ENCODE measurements around the gene SLC45A1. TPM values are rescaled to one million over a fixed set of nuclear protein-coding genes. Genes with fewer than 3 reads are reported as not detected.

SLC45A1 gene
- total RNA-seq, 1 donor from 2014 or later: 13.8 TPM

- Histone ChIP-seq H3K27me3 (no peaks in the 10 kb centered on the region), H3K4me3 (no peak overlapping the region), H3K9me3 (no peaks in the 10 kb centered on the region), H3K36me3 (peaks cover 4 to 89% of the 10 kb centered on the region in 2 donors), H3K4me1 (no peaks in the 10 kb centered on the region), H3K27ac (peak overlapping the region; percentile 9)
- TF ChIP-seq POLR2AphosphoS5 (IDR thresholded peaks at IDR 0.05; ENCODE audit: insufficient read depth in 1 of 2, low read depth in 1 of 2) (peak in 1 of 2 donors; percentile 43), POLR2A (IDR thresholded peaks at IDR 0.05) (no peak)
- intact Hi-C loops (cut with DNase I): no loop called here
- no peak for DNase-seq (ENCODE audit: extremely low spot score in 2 of 2)
These were observed 39.6 kb downstream of the SLC45A1 start for GRCh38 chr1:8357329-8358101.

GRCh38 chr1:8358241-8358896, 40.5 kb downstream of the SLC45A1 start:
- Histone ChIP-seq H3K9me3 (no peaks in the 10 kb centered on the region), H3K4me1 (peaks cover 7% of the 10 kb centered on the region), H3K27ac (no peak overlapping the region), H3K4me3 (no peak overlapping the region), H3K27me3 (no peaks in the 10 kb centered on the region), H3K36me3 (peaks cover 4 to 97% of the 10 kb centered on the region in 2 donors)
- TF ChIP-seq POLR2AphosphoS5 (IDR thresholded peaks at IDR 0.05; ENCODE audit: insufficient read depth in 1 of 2, low read depth in 1 of 2): no peak
- no peak for TF ChIP-seq CTCF (IDR thresholded peaks at IDR 0.05)
- no peak for TF ChIP-seq POLR2A (IDR thresholded peaks at IDR 0.05)
- no peak for DNase-seq (ENCODE audit: extremely low spot score in 2 of 2)
- intact Hi-C loops (cut with DNase I): no loop called here

GRCh38 chr1:8358897-8359616, 41.1 kb downstream of the SLC45A1 start:
- Histone ChIP-seq H3K36me3 (peaks cover 4 to 99% of the 10 kb centered on the region in 2 donors), H3K9me3 (no peaks in the 10 kb centered on the region), H3K4me3 (no peak overlapping the region), H3K27ac (no peak overlapping the region), H3K27me3 (no peaks in the 10 kb centered on the region), H3K4me1 (peaks cover 14% of the 10 kb centered on the region)
- no peak for DNase-seq (ENCODE audit: extremely low spot score in 2 of 2)
- intact Hi-C loops (cut with DNase I): no loop called here
- TF ChIP-seq POLR2AphosphoS5 (IDR thresholded peaks at IDR 0.05; ENCODE audit: insufficient read depth in 1 of 2, low read depth in 1 of 2) (no peak), POLR2A (IDR thresholded peaks at IDR 0.05) (no peak), CTCF (IDR thresholded peaks at IDR 0.05) (no peak)

- TF ChIP-seq POLR2AphosphoS5 (IDR thresholded peaks at IDR 0.05; ENCODE audit: insufficient read depth in 1 of 2, low read depth in 1 of 2): no peak
- no peak for TF ChIP-seq CTCF (IDR thresholded peaks at IDR 0.05)
- TF ChIP-seq POLR2A (IDR thresholded peaks at IDR 0.05): no peak
- no peak overlapping the region for H3K27ac ChIP-seq
- peaks cover 4 to 99% of the 10 kb centered on the region in 2 donors for H3K36me3 ChIP-seq
- H3K4me1 ChIP-seq: peaks cover 22% of the 10 kb centered on the region
- no peaks in the 10 kb centered on the region for H3K27me3 ChIP-seq
- intact Hi-C loops (cut with DNase I): no loop called here
- no peak overlapping the region for H3K4me3 ChIP-seq
- H3K9me3 ChIP-seq: no peaks in the 10 kb centered on the region
- DNase-seq (ENCODE audit: extremely low spot score in 2 of 2): no peak
These were observed 41.9 kb downstream of the SLC45A1 start for GRCh38 chr1:8359617-8360481.

Data from vagina (tissue), 2 donors.